A673 (cell line): ENCODE data around the gene PCSK6. TPM values are rescaled to one million over a fixed set of nuclear protein-coding genes. Genes with fewer than 3 reads are reported as not detected.

Experiments used
- BruUV-seq: library from RNA; stranded (reverse); fragments of 400-500 nt; replicated peaks from 2 replicates; lab custom pipeline; 2021; lab: Mats Ljungman, UMichigan
- CTCF ChIA-PET: fragments of 300-600 bp; sonication (Branson Sonifier 250); formaldehyde crosslinking; loops from one replicate; lab custom pipeline; 2022; ENCODE audit warnings: antibody characterized with exemption; lab: Charles Lee
- POLR2A ChIA-PET: fragments of 300-600 bp; sonication (Branson Sonifier 250); formaldehyde crosslinking; loops from one replicate; lab custom pipeline; 2022; ENCODE audit warnings: antibody characterized with exemption; ENCODE audit not compliant: low non-redundant PET; lab: Charles Lee
- DNase-seq: peaks from one replicate; pipeline ENCODE4 v3.0.0-alpha.2; 2015; ENCODE audit warnings: low spot score
- H3K27ac ChIP-seq: fragments of 200-600 bp; sonication (generic); 2 replicates; pipeline ENCODE4 v1.5.1; 2016; ENCODE audit warnings: mixed run types, low read depth, mild to moderate bottlenecking, mixed read lengths, antibody characterized with exemption, low read length; ENCODE audit not compliant: poor library complexity, severe bottlenecking
- H3K27me3 ChIP-seq: fragments of 200-600 bp; sonication (generic); replicated peaks from 2 replicates; pipeline ENCODE4 v1.6.1; 2017; ENCODE audit warnings: mixed run types, low read depth, mild to moderate bottlenecking, mixed read lengths, antibody characterized with exemption, low read length; ENCODE audit not compliant: insufficient read depth, poor library complexity
- H3K36me3 ChIP-seq: fragments of 200-600 bp; sonication (generic); 2 replicates; pipeline ENCODE4 v1.6.1; 2016; ENCODE audit warnings: mixed run types, mild to moderate bottlenecking, mixed read lengths, antibody characterized with exemption, low read length; ENCODE audit not compliant: insufficient read depth, poor library complexity, severe bottlenecking
- H3K4me1 ChIP-seq: fragments of 200-600 bp; sonication (generic); 2 replicates; pipeline ENCODE4 v1.6.1; 2017; ENCODE audit warnings: mixed run types, mild to moderate bottlenecking, mixed read lengths, antibody characterized with exemption, low read length; ENCODE audit not compliant: insufficient read depth, poor library complexity, severe bottlenecking
- H3K4me3 ChIP-seq: fragments of 200-600 bp; sonication (generic); 2 replicates; pipeline ENCODE4 v1.5.1; 2016; ENCODE audit warnings: low read depth, mixed run types, mild to moderate bottlenecking, mixed read lengths, low read length; ENCODE audit not compliant: poor library complexity, severe bottlenecking
- H3K9me3 ChIP-seq: fragments of 200-600 bp; sonication (generic); 2 replicates; pipeline ENCODE4 v1.6.1; 2016; ENCODE audit warnings: mixed run types, low read depth, mild to moderate bottlenecking, mixed read lengths, antibody characterized with exemption, low read length; ENCODE audit not compliant: poor library complexity, severe bottlenecking
- CTCF ChIP-seq: fragments of 300-800, 200-600 bp; sonication (generic); conservative IDR thresholded peaks from 2 replicates; pipeline ENCODE4 v1.5.1; 2017; ENCODE audit warnings: low read depth, mild to moderate bottlenecking, antibody characterized with exemption, low read length, moderate library complexity, mixed read lengths
- EZH2 ChIP-seq: fragments of 200-600 bp; sonication (generic); IDR thresholded peaks from 2 replicates; pipeline ENCODE4 v1.6.1; 2017; ENCODE audit warnings: borderline replicate concordance, low read depth, mild to moderate bottlenecking, mixed read lengths, antibody characterized with exemption, low read length; ENCODE audit not compliant: poor library complexity, severe bottlenecking
- intact Hi-C: fragments of 100-400 bp; cut with micrococcal nuclease; formaldehyde crosslinking; loops from one replicate; pipeline ENCODE4 v1.10.0; 2022; ENCODE audit not compliant: unreplicated experiment
- total RNA-seq: library from RNA; stranded (reverse); gene quantifications from 2 replicates; pipeline ENCODE4 v1.2.3, GENCODE V29; 2021

PCSK6 gene
- total RNA-seq, 1 experiment from 2014 or later: 2.6 TPM

GRCh38 chr15:101449471-101450402 is 39.8 kb downstream of the PCSK6 start:
- Histone ChIP-seq H3K9me3 (no peaks in the 10 kb centered on the region), H3K27ac (no peak overlapping the region), H3K4me3 (no peak overlapping the region), H3K36me3 (no peaks in the 10 kb centered on the region), H3K27me3 (no peaks in the 10 kb centered on the region), H3K4me1 (no peaks in the 10 kb centered on the region)
- ChIA-PET POLR2A (no interaction called here), CTCF (no interaction called here)
- no peak for TF ChIP-seq EZH2
- no peak for TF ChIP-seq CTCF
- no peak for DNase-seq
- intact Hi-C loops: no loop called here
- no TSS peak for BruUV-seq

GRCh38 chr15:101448336-101448735 is 41.2 kb downstream of the PCSK6 start:
- Histone ChIP-seq H3K27me3 (no peaks in the 10 kb centered on the region), H3K27ac (no peak overlapping the region), H3K4me1 (no peaks in the 10 kb centered on the region), H3K4me3 (no peak overlapping the region), H3K36me3 (no peaks in the 10 kb centered on the region), H3K9me3 (no peaks in the 10 kb centered on the region)
- BruUV-seq: no TSS peak
- ChIA-PET CTCF (no interaction called here), POLR2A (no interaction called here)
- DNase-seq: no peak
- intact Hi-C loops: no loop called here
- TF ChIP-seq EZH2 (no peak), CTCF (no peak)

GRCh38 chr15:101447561-101448071 is 41.9 kb downstream of the PCSK6 start:
- BruUV-seq: no TSS peak
- Histone ChIP-seq H3K4me1 (no peaks in the 10 kb centered on the region), H3K36me3 (no peaks in the 10 kb centered on the region), H3K27ac (no peak overlapping the region), H3K9me3 (no peaks in the 10 kb centered on the region), H3K4me3 (no peak overlapping the region), H3K27me3 (no peaks in the 10 kb centered on the region)
- DNase-seq: no peak
- ChIA-PET CTCF (no interaction called here), POLR2A (no interaction called here)
- TF ChIP-seq CTCF: no peak
- no peak for TF ChIP-seq EZH2
- intact Hi-C loops: no loop called here
